CD14-positive monocyte (primary cell): ENCODE results near the gene CDK5RAP3. TPM values are rescaled to one million over a fixed set of nuclear protein-coding genes. Genes with fewer than 3 reads are reported as not detected.

Source experiments
- DNase-seq, 3 donors: peaks; one replicate each; pipeline ENCODE4 v3.0.0-alpha.2; 2011 to 2022
- H2AFZ ChIP-seq: 2 replicates; pipeline ENCODE4 v1.6.0; 2012; ENCODE audit warnings: mild to moderate bottlenecking, low read depth, low read length, inconsistent platforms; ENCODE audit not compliant: insufficient read depth, poor library complexity, severe bottlenecking
- H3K27ac ChIP-seq, 2 donors: 1 replicate in 1 of 2; 2 replicates in 1 of 2; pipeline ENCODE4 v1.5.1; 2012 to 2013; ENCODE audit warnings: low read length in 2 of 2, control low read depth in 1 of 2, inconsistent platforms in 1 of 2, low read depth in 1 of 2, mild to moderate bottlenecking in 1 of 2
- H3K27me3 ChIP-seq, 2 donors: one replicate each; pipeline versions ENCODE4 v1.6.0 to v1.6.1; 2011 to 2013; ENCODE audit warnings: low read length in 2 of 2; ENCODE audit not compliant: control insufficient read depth in 2 of 2, insufficient read depth in 2 of 2
- H3K36me3 ChIP-seq, 2 donors: replicated peaks in 1 of 2; 1 replicate in 1 of 2; 2 replicates in 1 of 2; pipeline versions ENCODE4 v1.5.1 to v1.6.1; 2012 to 2013; ENCODE audit warnings: low read length in 2 of 2, control low read depth in 1 of 2, inconsistent platforms in 1 of 2, mild to moderate bottlenecking in 1 of 2; ENCODE audit not compliant: insufficient read depth in 2 of 2, control insufficient read depth in 1 of 2
- H3K4me1 ChIP-seq, 2 donors: 1 replicate in 1 of 2; 2 replicates in 1 of 2; pipeline versions ENCODE4 v1.5.1 to v1.6.1; 2012 to 2013; ENCODE audit warnings: low read length in 2 of 2, control low read depth in 1 of 2, inconsistent platforms in 1 of 2, mild to moderate bottlenecking in 1 of 2, moderate library complexity in 1 of 2; ENCODE audit not compliant: insufficient read depth in 2 of 2, control insufficient read depth in 1 of 2
- H3K4me2 ChIP-seq: replicated peaks from 2 replicates; pipeline ENCODE3; 2012; ENCODE audit warnings: low read length, moderate library complexity, mild to moderate bottlenecking; ENCODE audit not compliant: poor library complexity, severe bottlenecking; ENCODE audit errors: extremely low read depth
- H3K4me3 ChIP-seq, 3 experiments: fragments of 200-600 bp in 1 of 3; sonication (generic) in 1 of 3; replicated peaks in 1 of 3; 1 replicate in 2 of 3; 2 replicates in 1 of 3; pipeline ENCODE4 v1.5.1; 2011 to 2013; ENCODE audit warnings: low read length in 3 of 3, mild to moderate bottlenecking in 3 of 3, control low read depth in 2 of 3, low read depth in 2 of 3, inconsistent platforms in 1 of 3, moderate library complexity in 1 of 3
- H3K79me2 ChIP-seq: 2 replicates; pipeline ENCODE4 v1.6.0; 2012; ENCODE audit warnings: mild to moderate bottlenecking, control low read depth, inconsistent platforms, low read length, moderate library complexity; ENCODE audit not compliant: insufficient read depth
- H3K9ac ChIP-seq: 2 replicates; pipeline ENCODE4 v1.6.0; 2017; ENCODE audit warnings: low read length, mild to moderate bottlenecking; ENCODE audit not compliant: insufficient read depth, poor library complexity, severe bottlenecking
- H3K9me3 ChIP-seq, 2 donors: replicated peaks in 1 of 2; 1 replicate in 1 of 2; 2 replicates in 1 of 2; pipeline versions ENCODE4 v1.5.1 to v1.6.1; 2012 to 2013; ENCODE audit warnings: low read length in 2 of 2, control low read depth in 1 of 2; ENCODE audit not compliant: control insufficient read depth in 1 of 2, insufficient read depth in 1 of 2
- H4K20me1 ChIP-seq: 2 replicates; pipeline ENCODE4 v1.6.0; 2012; ENCODE audit warnings: mild to moderate bottlenecking, low read length, control low read depth, moderate library complexity; ENCODE audit not compliant: insufficient read depth
- H3K27ac Mint-ChIP-seq, 7 donors: one replicate each; pipeline ENCODE4 v1.8.0; 2020; ENCODE audit warnings: mild to moderate bottlenecking in 7 of 7, mixed read lengths in 7 of 7, moderate library complexity in 6 of 7, inconsistent platforms in 2 of 7
- H3K27me3 Mint-ChIP-seq, 3 donors: one replicate each; pipeline ENCODE4 v1.8.0; 2021 to 2022; ENCODE audit warnings: low read depth in 3 of 3, mild to moderate bottlenecking in 3 of 3, mixed read lengths in 3 of 3, moderate library complexity in 3 of 3, inconsistent platforms in 1 of 3
- H3K36me3 Mint-ChIP-seq, 2 donors: one replicate each; pipeline ENCODE4 v1.8.0; 2020; ENCODE audit warnings: mixed read lengths in 2 of 2, inconsistent platforms in 1 of 2, mild to moderate bottlenecking in 1 of 2
- H3K4me1 Mint-ChIP-seq: one replicate; pipeline ENCODE4 v1.8.0; 2020; ENCODE audit warnings: mild to moderate bottlenecking, mixed read lengths
- H3K4me3 Mint-ChIP-seq, 2 donors: one replicate each; pipeline ENCODE4 v1.8.0; 2020; ENCODE audit warnings: mild to moderate bottlenecking in 2 of 2, mixed read lengths in 2 of 2, moderate library complexity in 1 of 2
- H3K9me3 Mint-ChIP-seq, 7 donors: one replicate each; pipeline ENCODE4 v1.8.0; 2020 to 2022; ENCODE audit warnings: mixed read lengths in 7 of 7, mild to moderate bottlenecking in 6 of 7, moderate library complexity in 6 of 7, inconsistent platforms in 2 of 7
- WGBS: methylation state at CpG from one replicate; pipeline ENCODE4 v1.1.5; 2013; ENCODE audit warnings: missing lambda C conversion rate; ENCODE audit not compliant: insufficient coverage; 5-methylcytosine and 5-hydroxymethylcytosine counted together
- intact Hi-C, 2 donors: fragments of 100-400 bp; cut with micrococcal nuclease; formaldehyde crosslinking; loops; one replicate each; pipeline versions ENCODE4 v1.15.0 to v1.15.1; 2023
- polyA plus RNA-seq, 3 donors: library from polyadenylated mRNA; depleted of rRNA in 1 of 3; unstranded in 2 of 3; stranded (reverse) in 1 of 3; fragments of 300-500 nt in 2 of 3; fragments of >200 nt in 1 of 3; fragmentation: Illumina TruSeq in 2 of 3; gene quantifications; 1 replicate in 2 of 3; 2 replicates in 1 of 3; pipeline ENCODE4 v1.2.3, GENCODE V29; 2012 to 2021
- TF ChIP-seq, protein P1 (sequence below): fragments of 200-600 bp; IDR thresholded peaks from one replicate; pipeline ENCODE4 v1.8.0; 2022; ENCODE audit warnings: antibody characterized with exemption, mild to moderate bottlenecking

CDK5RAP3 gene
- polyA plus RNA-seq, 3 donors = 86.1 to 782 (median 94.4) TPM

- H2AFZ ChIP-seq = no peak overlapping the region
- H3K9me3 ChIP-seq = no peaks in the 10 kb centered on the region
- TF ChIP-seq, protein P1, sequence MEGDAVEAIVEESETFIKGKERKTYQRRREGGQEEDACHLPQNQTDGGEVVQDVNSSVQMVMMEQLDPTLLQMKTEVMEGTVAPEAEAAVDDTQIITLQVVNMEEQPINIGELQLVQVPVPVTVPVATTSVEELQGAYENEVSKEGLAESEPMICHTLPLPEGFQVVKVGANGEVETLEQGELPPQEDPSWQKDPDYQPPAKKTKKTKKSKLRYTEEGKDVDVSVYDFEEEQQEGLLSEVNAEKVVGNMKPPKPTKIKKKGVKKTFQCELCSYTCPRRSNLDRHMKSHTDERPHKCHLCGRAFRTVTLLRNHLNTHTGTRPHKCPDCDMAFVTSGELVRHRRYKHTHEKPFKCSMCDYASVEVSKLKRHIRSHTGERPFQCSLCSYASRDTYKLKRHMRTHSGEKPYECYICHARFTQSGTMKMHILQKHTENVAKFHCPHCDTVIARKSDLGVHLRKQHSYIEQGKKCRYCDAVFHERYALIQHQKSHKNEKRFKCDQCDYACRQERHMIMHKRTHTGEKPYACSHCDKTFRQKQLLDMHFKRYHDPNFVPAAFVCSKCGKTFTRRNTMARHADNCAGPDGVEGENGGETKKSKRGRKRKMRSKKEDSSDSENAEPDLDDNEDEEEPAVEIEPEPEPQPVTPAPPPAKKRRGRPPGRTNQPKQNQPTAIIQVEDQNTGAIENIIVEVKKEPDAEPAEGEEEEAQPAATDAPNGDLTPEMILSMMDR = no peak
- H3K4me3 Mint-ChIP-seq = no peak overlapping the region
- H3K36me3 Mint-ChIP-seq = peaks cover under 1 to 12% of the 10 kb centered on the region in 2 donors
- H3K4me1 ChIP-seq = peaks cover 27% of the 10 kb centered on the region in 2 donors
- H3K4me3 ChIP-seq = no peak overlapping the region
- no peak overlapping the region for H3K9ac ChIP-seq
- H3K4me1 Mint-ChIP-seq = peaks cover 29% of the 10 kb centered on the region
- no peak for DNase-seq
- H3K9me3 Mint-ChIP-seq = no peaks in the 10 kb centered on the region
- no peaks in the 10 kb centered on the region for H3K27me3 ChIP-seq
- H4K20me1 ChIP-seq = no peaks in the 10 kb centered on the region
- intact Hi-C loops = no loop called here
- H3K27ac ChIP-seq = no peak overlapping the region
- no peak overlapping the region for H3K4me2 ChIP-seq
- H3K79me2 ChIP-seq = no peaks in the 10 kb centered on the region
- H3K27ac Mint-ChIP-seq = no peak overlapping the region
- H3K36me3 ChIP-seq = no peaks in the 10 kb centered on the region
- H3K27me3 Mint-ChIP-seq = peaks cover 0 to 3% (median 0%) of the 10 kb centered on the region in 3 donors
These were observed 17.0 kb upstream of the CDK5RAP3 start for GRCh38 chr17:47953909-47954308.

- 97% methylated on average over 5 of the region's 7 CpGs for WGBS
- Histone ChIP-seq H2AFZ (no peak overlapping the region), H3K36me3 (no peaks in the 10 kb centered on the region), H3K4me1 (peaks cover 15% of the 10 kb centered on the region in 2 donors), H3K9ac (no peak overlapping the region), H3K27me3 (no peaks in the 10 kb centered on the region), H4K20me1 (no peaks in the 10 kb centered on the region), H3K4me2 (no peak overlapping the region), H3K4me3 (no peak overlapping the region), H3K79me2 (no peaks in the 10 kb centered on the region), H3K27ac (no peak overlapping the region), H3K9me3 (no peaks in the 10 kb centered on the region)
- peaks cover 2 to 3% (median 3%) of the 10 kb centered on the region in 3 donors for H3K27me3 Mint-ChIP-seq
- no peak overlapping the region for H3K4me3 Mint-ChIP-seq
- TF ChIP-seq, protein P1 = no peak
- intact Hi-C loops = no loop called here
- H3K27ac Mint-ChIP-seq = no peak overlapping the region
- peaks cover 15% of the 10 kb centered on the region for H3K4me1 Mint-ChIP-seq
- no peak for DNase-seq
- no peaks in the 10 kb centered on the region for H3K9me3 Mint-ChIP-seq
- peaks cover 0 to 9% of the 10 kb centered on the region in 2 donors for H3K36me3 Mint-ChIP-seq
These were observed 15.1 kb upstream of the CDK5RAP3 start for GRCh38 chr17:47955497-47956461.
